OCI-LY7 (cell line): ENCODE measurements around the gene TP53INP2.
"Not testable (repeated sequence)": the region's sequence is repeated elsewhere in the genome, so short reads cannot be mapped to it uniquely, and the experiment has no call there.

Experiments used
- EZH2phosphoT487 ChIP-seq: fragments of 200-600 bp; sonication (generic); IDR thresholded peaks from 2 replicates; pipeline ENCODE4 v1.6.1; 2018; ENCODE audit warnings: low read depth, borderline replicate concordance, mild to moderate bottlenecking, mixed run types, antibody characterized with exemption, low read length, moderate library complexity, mixed read lengths
- TF ChIP-seq, protein P1 (sequence below): fragments of 200-600 bp; sonication (generic); conservative IDR thresholded peaks from 2 replicates; pipeline ENCODE4 v1.5.1; 2014; ENCODE audit warnings: mild to moderate bottlenecking, antibody characterized with exemption, low read length, moderate library complexity, mixed read lengths

GRCh38 chr20:34722560-34722959 lies 18.4 kb downstream of the TP53INP2 start:
- TF ChIP-seq, protein P1, sequence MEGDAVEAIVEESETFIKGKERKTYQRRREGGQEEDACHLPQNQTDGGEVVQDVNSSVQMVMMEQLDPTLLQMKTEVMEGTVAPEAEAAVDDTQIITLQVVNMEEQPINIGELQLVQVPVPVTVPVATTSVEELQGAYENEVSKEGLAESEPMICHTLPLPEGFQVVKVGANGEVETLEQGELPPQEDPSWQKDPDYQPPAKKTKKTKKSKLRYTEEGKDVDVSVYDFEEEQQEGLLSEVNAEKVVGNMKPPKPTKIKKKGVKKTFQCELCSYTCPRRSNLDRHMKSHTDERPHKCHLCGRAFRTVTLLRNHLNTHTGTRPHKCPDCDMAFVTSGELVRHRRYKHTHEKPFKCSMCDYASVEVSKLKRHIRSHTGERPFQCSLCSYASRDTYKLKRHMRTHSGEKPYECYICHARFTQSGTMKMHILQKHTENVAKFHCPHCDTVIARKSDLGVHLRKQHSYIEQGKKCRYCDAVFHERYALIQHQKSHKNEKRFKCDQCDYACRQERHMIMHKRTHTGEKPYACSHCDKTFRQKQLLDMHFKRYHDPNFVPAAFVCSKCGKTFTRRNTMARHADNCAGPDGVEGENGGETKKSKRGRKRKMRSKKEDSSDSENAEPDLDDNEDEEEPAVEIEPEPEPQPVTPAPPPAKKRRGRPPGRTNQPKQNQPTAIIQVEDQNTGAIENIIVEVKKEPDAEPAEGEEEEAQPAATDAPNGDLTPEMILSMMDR = not testable (repeated sequence)
- not testable (repeated sequence) for TF ChIP-seq EZH2phosphoT487
